Lower leg skin (tissue), 4 donors: ENCODE measurements around the gene ADCYAP1R1. TPM values are rescaled to one million over a fixed set of nuclear protein-coding genes. Genes with fewer than 3 reads are reported as not detected.

Experiments
- DNase-seq, 2 donors: peaks; one replicate each; pipeline ENCODE4 v3.0.0-alpha.2; 2019; ENCODE audit warnings: low spot score in 2 of 2
- H3K4me3 ChIP-seq: fragments of 200-600 bp; sonication (generic); 2 replicates; pipeline ENCODE4 v1.5.1; 2017; ENCODE audit warnings: mild to moderate bottlenecking, low read depth; ENCODE audit not compliant: poor library complexity, severe bottlenecking
- POLR2A ChIP-seq, 2 donors: fragments of 450-650 bp; IDR thresholded peaks; one replicate each; pipeline ENCODE4 v1.6.1; 2016 to 2017; ENCODE audit warnings: antibody characterized with exemption in 2 of 2, mild to moderate bottlenecking in 1 of 2, moderate library complexity in 1 of 2
- WGBS, 2 donors: methylation state at CpG; one replicate each; pipeline ENCODE4 v1.1.5; 2018; 5-methylcytosine and 5-hydroxymethylcytosine counted together
- intact Hi-C: fragments of 100-400 bp; cut with DNase I; formaldehyde crosslinking; loops from one replicate; pipeline ENCODE4 v1.15.0; 2023; ENCODE audit warnings: low total_unique reads
- total RNA-seq, 4 donors: library from RNA; depleted of rRNA; stranded (reverse); fragments of >200 nt; gene quantifications; one replicate each; pipeline ENCODE4 v1.1.0, GENCODE V29; 2016
- TF ChIP-seq, protein P1 (sequence below), 3 donors: fragments of 450-650 bp; IDR thresholded peaks; one replicate each; pipeline ENCODE4 v1.5.1; 2016; ENCODE audit warnings: antibody characterized with exemption in 3 of 3, mild to moderate bottlenecking in 3 of 3, moderate library complexity in 2 of 3

ADCYAP1R1 gene
- total RNA-seq, 4 donors from 2014 or later, result 0.52 to 1.2 TPM; not detected in 2

DNA sequence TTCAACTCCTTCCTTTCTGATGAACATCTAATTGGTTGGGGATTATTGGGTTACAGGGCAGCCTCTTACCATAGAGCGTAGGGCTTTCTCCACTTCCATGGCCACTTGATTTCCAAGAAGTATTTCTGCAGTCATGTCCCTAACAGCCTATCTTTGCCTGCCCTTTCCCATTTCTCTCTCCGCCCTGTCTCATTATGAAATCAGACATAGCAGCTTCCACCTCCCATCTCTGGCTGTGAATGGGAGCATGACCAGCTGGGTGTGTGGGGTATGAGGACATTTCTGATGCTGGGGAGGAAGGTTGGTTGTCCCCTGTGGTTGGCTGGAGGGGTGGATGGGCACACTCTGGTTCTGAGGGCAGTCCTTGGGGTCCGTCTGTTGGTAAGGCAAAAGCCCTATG is 41.2 kb downstream of the ADCYAP1R1 start:
- no peak for TF ChIP-seq POLR2A (IDR thresholded peaks at IDR 0.05)
- TF ChIP-seq, protein P1, sequence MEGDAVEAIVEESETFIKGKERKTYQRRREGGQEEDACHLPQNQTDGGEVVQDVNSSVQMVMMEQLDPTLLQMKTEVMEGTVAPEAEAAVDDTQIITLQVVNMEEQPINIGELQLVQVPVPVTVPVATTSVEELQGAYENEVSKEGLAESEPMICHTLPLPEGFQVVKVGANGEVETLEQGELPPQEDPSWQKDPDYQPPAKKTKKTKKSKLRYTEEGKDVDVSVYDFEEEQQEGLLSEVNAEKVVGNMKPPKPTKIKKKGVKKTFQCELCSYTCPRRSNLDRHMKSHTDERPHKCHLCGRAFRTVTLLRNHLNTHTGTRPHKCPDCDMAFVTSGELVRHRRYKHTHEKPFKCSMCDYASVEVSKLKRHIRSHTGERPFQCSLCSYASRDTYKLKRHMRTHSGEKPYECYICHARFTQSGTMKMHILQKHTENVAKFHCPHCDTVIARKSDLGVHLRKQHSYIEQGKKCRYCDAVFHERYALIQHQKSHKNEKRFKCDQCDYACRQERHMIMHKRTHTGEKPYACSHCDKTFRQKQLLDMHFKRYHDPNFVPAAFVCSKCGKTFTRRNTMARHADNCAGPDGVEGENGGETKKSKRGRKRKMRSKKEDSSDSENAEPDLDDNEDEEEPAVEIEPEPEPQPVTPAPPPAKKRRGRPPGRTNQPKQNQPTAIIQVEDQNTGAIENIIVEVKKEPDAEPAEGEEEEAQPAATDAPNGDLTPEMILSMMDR (IDR thresholded peaks at IDR 0.05), result no peak
- H3K4me3 ChIP-seq, result no peak overlapping the region
- intact Hi-C loops, result no loop called here
- DNase-seq, result peak in 1 of 2 donors; percentile 45
- WGBS, 2 donors, result 90 to 96% methylated on average over 3 of the region's 3 CpGs

DNA sequence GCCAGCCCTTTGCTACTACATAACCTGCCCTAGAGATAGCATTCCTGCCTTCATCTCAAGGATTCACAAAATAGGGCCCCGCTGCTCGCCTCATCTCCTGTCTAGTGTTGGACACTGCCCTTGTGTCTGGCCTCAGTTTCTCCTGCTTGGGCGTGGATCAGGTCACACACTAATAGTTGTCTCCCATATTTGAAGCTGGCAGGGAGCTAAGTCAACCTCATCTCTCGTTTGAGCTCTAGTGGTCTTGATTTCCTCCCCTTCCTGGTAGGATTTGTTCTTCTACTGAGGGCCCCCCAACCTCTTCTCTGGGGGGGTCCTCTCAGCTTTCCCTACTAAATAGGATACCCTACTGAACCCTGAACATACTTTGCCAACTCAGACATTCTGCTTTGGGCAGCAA is 42.2 kb downstream of the ADCYAP1R1 start:
- intact Hi-C loops, result no loop called here
- peak in 1 of 2 donors; percentile 59 for DNase-seq

DNA sequence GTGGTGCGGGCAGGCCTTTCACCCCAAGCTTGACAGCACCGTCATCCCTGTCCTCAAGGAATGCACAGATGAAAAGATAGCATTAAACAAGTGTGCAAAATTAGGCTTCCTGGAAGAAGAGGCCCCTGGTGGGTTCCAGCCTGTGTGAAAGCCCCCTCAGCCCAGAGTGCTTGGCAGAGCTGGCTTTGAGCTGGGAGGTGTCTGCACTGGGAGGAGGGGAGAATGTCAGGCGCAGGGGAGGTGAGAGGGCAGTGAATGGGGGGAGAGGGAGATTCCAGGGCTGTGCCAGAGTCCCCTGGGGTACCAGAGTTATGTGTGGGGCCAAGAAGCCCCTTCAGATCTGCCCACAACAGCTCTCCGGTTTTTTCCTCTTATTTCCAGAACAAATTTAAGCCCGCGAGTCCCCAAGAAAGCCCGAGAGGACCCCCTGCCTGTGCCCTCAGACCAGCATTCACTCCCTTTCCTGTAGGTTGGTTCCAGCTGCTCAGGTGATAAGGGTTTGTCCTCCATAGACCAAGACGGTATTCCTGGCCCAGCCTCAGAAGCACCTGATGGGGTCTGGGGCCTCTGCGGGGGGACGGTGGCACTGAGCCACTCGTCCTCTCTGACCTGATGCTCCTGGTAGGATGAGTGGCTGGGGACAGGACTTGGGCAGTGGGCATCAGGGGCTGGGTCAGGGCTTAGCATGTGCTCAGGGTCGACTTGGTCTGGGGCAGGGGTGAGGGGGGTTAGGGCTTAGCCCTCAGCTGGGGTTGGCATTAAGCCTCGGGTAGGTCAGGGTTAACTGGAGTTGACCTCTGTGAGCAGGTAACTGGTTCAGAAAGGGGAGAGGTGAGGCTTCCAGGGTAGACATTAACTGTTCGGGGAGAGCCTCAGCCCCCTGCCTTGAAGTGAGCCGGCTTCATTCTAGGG is 43.4 kb downstream of the ADCYAP1R1 start:
- no peak for TF ChIP-seq POLR2A (IDR thresholded peaks at IDR 0.05)
- TF ChIP-seq, protein P1 (IDR thresholded peaks at IDR 0.05), result no peak
- H3K4me3 ChIP-seq, result no peak overlapping the region
- peak in 1 of 2 donors; percentile 61 for DNase-seq
- 78 to 79% methylated on average over 15 of the region's 15 CpGs for WGBS, 2 donors
- intact Hi-C loops, result no loop called here

More for the DNA sequence above, 42.2 kb downstream of the ADCYAP1R1 start:
- WGBS, 2 donors, result 83 to 86% methylated on average over 4 of the region's 4 CpGs
- TF ChIP-seq, protein P1 (IDR thresholded peaks at IDR 0.05), result no peak
- no peak for TF ChIP-seq POLR2A (IDR thresholded peaks at IDR 0.05)
- no peak overlapping the region for H3K4me3 ChIP-seq

DNA sequence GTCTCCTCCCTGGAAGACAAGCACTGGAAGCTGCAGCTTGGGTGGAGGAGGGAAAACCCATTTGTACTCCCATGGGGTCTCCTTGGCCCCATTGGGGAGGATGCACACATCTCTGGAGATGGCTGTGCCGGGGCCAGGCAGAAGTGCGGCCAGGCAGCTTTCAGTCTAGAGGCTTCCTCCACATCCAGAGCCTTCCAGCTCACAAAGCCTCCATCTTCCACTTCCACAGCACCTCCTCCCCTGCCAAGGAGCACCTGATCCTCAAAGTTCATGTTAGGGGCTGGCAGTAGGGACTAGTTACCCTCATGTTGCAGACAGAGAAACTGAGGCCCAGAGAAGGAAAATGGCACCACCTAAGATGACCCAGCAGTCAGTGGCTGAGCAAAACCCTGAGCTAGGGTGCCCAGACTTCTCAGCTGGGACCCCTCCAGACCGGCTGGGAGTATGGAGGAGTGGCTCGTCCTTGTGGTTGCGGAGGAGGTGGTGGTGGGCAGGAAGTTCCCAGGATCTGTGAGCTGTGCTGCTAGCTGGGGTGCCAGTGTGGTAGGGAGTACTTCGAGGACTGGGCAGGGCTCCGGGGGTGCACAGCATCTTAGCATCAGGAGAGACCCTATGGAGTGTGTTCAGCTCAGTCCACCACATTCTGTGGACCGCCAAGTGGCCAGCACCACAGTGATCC is 44.2 kb downstream of the ADCYAP1R1 start:
- intact Hi-C loops, result no loop called here
- 71 to 75% methylated on average over 7 of the region's 8 CpGs for WGBS, 2 donors
- TF ChIP-seq, protein P1 (IDR thresholded peaks at IDR 0.05), result no peak
- no peak for TF ChIP-seq POLR2A (IDR thresholded peaks at IDR 0.05)
- DNase-seq, result peak in 1 of 2 donors; percentile 63
- no peak overlapping the region for H3K4me3 ChIP-seq

DNA sequence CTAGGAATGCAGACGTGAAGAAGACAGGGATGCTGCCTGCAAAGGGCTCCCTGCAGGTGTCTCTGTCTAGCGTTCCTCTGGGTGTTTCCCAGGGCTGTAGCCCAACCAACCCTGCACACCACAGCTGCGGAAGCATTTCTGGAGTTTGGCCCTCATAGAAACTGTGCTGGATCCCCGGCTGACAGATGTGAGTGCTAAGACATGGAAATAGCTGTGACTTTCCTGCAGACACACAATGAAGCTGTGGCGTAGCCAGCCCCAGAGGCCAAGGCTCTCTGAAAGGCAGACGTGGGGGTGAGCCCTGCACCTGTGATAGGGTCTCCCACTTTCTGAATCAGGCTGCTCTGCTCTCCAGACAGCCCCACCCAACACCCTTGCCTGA is 44.8 kb downstream of the ADCYAP1R1 start:
- WGBS, 2 donors, result 42 to 58% methylated on average over 6 of the region's 6 CpGs
- H3K4me3 ChIP-seq, result no peak overlapping the region
- peak in 1 of 2 donors; percentile 37 for DNase-seq
- intact Hi-C loops, result no loop called here
- no peak for TF ChIP-seq POLR2A (IDR thresholded peaks at IDR 0.05)
- TF ChIP-seq, protein P1 (IDR thresholded peaks at IDR 0.05), result no peak
